ENCODE results near the gene NRG3. TPM values are rescaled to one million over a fixed set of nuclear protein-coding genes. Genes with fewer than 3 reads are reported as not detected.

The NRG3 gene
- total RNA-seq, 1 experiment from 2014 or later, result not detected

GRCh38 chr10:82453678-82454293, 578.8 kb downstream of the NRG3 start:
- H3K27ac ChIP-seq, result no peak overlapping the region

DNA sequence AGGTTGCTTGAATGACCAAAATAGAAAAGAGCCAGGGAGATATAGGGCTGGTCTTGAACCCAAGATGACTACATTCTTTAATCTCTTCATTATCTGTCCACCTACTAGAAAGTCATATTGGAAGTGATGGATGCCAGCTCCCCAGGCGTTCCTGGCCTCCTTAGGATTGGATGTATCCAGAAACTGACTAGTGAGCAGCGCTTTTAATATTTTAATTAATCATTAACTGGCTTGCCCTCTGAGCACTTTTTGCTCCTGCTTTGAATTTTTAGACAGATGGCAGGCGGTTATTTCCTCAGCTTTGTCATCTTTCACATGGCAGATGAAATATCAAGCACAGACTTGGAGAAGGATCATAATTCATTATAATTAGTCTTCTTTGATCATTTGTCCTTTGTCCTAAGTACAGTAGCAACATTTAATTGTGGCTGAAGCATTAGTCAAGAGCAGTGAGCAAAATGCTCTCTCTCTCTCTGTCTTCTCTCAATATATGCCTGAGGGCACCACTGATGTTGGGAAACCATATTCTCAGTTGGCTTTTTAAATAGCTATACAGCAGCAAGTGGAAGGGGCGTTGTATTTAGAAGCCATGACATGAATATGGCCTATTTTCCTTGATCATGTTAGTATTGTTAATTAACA, 588.0 kb downstream of the NRG3 start:
- Histone ChIP-seq H3K4me1 (no peaks in the 10 kb centered on the region), H3K9me3 (replicated peaks) (no peaks in the 10 kb centered on the region), H3K27ac (no peak overlapping the region), H3K4me3 (no peak overlapping the region), H3K27me3 (no peaks in the 10 kb centered on the region), H3K36me3 (no peaks in the 10 kb centered on the region)
- no peak for DNase-seq

More at GRCh38 chr10:82453678-82454293, 578.8 kb downstream of the NRG3 start:
- H3K27me3 ChIP-seq, result no peaks in the 10 kb centered on the region
- no peaks in the 10 kb centered on the region for H3K4me1 ChIP-seq
- no peak for DNase-seq
- no peaks in the 10 kb centered on the region for H3K36me3 ChIP-seq
- no peak overlapping the region for H3K4me3 ChIP-seq
- H3K9me3 ChIP-seq (replicated peaks), result no peaks in the 10 kb centered on the region

GRCh38 chr10:82463614-82464013, 588.6 kb downstream of the NRG3 start:
- Histone ChIP-seq H3K27ac (no peak overlapping the region), H3K36me3 (no peaks in the 10 kb centered on the region), H3K4me1 (no peaks in the 10 kb centered on the region), H3K27me3 (no peaks in the 10 kb centered on the region), H3K9me3 (replicated peaks) (no peaks in the 10 kb centered on the region), H3K4me3 (no peak overlapping the region)
- no peak for DNase-seq

GRCh38 chr10:82464191-82464818, 589.3 kb downstream of the NRG3 start:
- Histone ChIP-seq H3K27me3 (no peaks in the 10 kb centered on the region), H3K4me1 (no peaks in the 10 kb centered on the region), H3K36me3 (no peaks in the 10 kb centered on the region), H3K9me3 (replicated peaks) (no peaks in the 10 kb centered on the region), H3K4me3 (no peak overlapping the region), H3K27ac (no peak overlapping the region)
- DNase-seq, result no peak

GRCh38 chr10:82464966-82465365, 590.0 kb downstream of the NRG3 start:
- no peaks in the 10 kb centered on the region for H3K4me1 ChIP-seq
- no peaks in the 10 kb centered on the region for H3K27me3 ChIP-seq
- H3K36me3 ChIP-seq, result no peaks in the 10 kb centered on the region
- H3K9me3 ChIP-seq (replicated peaks), result no peaks in the 10 kb centered on the region
- H3K4me3 ChIP-seq, result no peak overlapping the region
- DNase-seq, result no peak
- no peak overlapping the region for H3K27ac ChIP-seq

- no peaks in the 10 kb centered on the region for H3K36me3 ChIP-seq
- H3K27me3 ChIP-seq, result no peaks in the 10 kb centered on the region
- no peak for DNase-seq
- H3K4me1 ChIP-seq, result no peaks in the 10 kb centered on the region
- H3K27ac ChIP-seq, result no peak overlapping the region
- H3K9me3 ChIP-seq (replicated peaks), result no peaks in the 10 kb centered on the region
- no peak overlapping the region for H3K4me3 ChIP-seq
Observed at GRCh38 chr10:82468453-82468852, 593.5 kb downstream of the NRG3 start.

DNA sequence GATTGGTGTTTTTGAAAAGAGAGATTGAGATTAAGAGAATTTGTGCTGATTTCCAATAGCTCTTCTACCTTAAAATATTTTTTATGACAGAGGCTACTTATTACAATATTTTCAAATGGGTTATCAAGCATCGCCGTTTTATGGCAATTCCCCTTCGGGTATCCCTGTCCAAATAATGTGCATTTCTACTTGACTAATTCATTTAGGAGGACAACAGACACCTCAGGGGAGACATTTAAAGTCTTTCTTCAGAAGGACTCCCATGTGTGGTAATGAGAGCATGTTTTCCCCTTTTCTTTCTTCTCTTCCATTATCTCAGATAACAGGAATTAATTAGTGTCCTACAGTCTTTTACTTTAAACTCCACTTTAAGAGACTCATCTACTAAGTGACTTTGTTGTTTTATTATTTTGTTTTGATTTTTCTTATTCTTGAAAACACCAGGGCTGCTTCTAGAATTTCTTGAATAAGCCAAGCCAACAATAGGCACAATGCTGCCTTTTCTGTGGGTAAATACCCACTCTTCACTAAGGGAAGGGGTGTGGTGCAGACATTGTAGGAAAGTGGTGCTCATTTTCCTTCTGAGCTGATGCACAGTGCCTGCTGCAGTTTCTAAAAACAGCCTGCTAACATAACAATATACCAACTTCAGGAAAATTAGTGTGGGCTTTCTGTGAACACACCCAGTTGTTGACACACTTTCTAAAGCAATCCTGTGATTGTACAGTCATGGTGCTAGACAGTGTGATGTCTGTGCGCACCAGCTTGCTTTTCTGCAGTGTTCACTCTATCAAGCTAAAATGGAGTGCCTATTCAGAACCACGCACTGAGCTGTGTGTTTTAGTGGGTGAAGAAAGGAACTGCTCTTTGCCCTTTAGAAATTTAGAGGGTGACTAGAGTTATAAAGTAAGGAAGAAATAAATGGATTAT, 597.7 kb downstream of the NRG3 start:
- no peak overlapping the region for H3K27ac ChIP-seq
- DNase-seq, result no peak
- H3K27me3 ChIP-seq, result no peaks in the 10 kb centered on the region
- no peaks in the 10 kb centered on the region for H3K9me3 ChIP-seq (replicated peaks)
- no peak overlapping the region for H3K4me3 ChIP-seq
- no peaks in the 10 kb centered on the region for H3K4me1 ChIP-seq
- no peaks in the 10 kb centered on the region for H3K36me3 ChIP-seq

GRCh38 chr10:82477776-82478175, 602.8 kb downstream of the NRG3 start:
- DNase-seq, result no peak
- Histone ChIP-seq H3K4me3 (no peak overlapping the region), H3K36me3 (no peaks in the 10 kb centered on the region), H3K9me3 (replicated peaks) (no peaks in the 10 kb centered on the region), H3K4me1 (no peaks in the 10 kb centered on the region), H3K27me3 (no peaks in the 10 kb centered on the region), H3K27ac (no peak overlapping the region)

DNA sequence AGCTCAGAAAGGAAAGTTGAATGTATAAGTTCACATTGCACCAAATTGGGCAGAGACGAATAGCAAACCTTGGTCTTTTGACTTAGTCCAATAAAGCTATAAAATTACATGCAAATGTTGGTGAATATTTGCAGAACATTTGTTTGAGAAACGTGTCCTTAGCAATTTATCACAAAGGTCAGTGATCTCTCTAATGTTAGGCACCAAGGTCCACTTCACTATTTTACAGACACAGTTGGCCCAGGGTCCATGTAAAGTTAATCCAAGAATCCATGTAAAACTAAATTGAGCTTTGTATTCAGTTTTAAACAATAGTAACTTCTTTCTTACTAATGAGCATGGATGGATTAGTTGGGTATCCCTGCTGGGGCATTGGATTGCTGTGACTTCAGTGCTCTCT, 617.7 kb downstream of the NRG3 start:
- Histone ChIP-seq H3K4me1 (no peaks in the 10 kb centered on the region), H3K4me3 (no peak overlapping the region), H3K27ac (no peak overlapping the region), H3K9me3 (replicated peaks) (no peaks in the 10 kb centered on the region), H3K36me3 (no peaks in the 10 kb centered on the region), H3K27me3 (no peaks in the 10 kb centered on the region)
- no peak for DNase-seq

DNA sequence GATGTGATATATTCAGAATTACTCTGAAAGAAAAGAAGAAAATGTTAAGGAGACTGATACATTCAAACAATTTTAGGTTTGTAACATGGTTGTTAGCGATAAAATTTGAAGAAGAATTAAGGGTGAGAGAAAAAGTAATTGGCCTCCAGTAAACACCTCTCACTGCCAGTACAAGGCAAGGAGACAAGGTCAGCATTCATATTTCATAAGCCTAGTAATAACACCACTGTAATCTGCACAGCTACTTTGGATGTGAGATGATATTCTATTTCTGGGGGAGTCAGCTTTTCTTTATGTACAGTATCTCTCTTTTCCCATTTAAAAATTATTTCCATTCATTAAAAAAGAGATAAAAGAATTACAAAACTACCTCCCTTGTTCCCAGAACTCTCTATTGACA, 621.1 kb downstream of the NRG3 start:
- Histone ChIP-seq H3K27ac (no peak overlapping the region), H3K9me3 (replicated peaks) (no peaks in the 10 kb centered on the region), H3K36me3 (no peaks in the 10 kb centered on the region), H3K4me3 (no peak overlapping the region), H3K4me1 (no peaks in the 10 kb centered on the region), H3K27me3 (no peaks in the 10 kb centered on the region)
- DNase-seq, result no peak

- Histone ChIP-seq H3K36me3 (no peaks in the 10 kb centered on the region), H3K27ac (no peak overlapping the region), H3K27me3 (no peaks in the 10 kb centered on the region), H3K4me3 (no peak overlapping the region), H3K9me3 (replicated peaks) (no peaks in the 10 kb centered on the region), H3K4me1 (no peaks in the 10 kb centered on the region)
- no peak for DNase-seq
Observed at GRCh38 chr10:82497439-82497838, 622.4 kb downstream of the NRG3 start.

DNA sequence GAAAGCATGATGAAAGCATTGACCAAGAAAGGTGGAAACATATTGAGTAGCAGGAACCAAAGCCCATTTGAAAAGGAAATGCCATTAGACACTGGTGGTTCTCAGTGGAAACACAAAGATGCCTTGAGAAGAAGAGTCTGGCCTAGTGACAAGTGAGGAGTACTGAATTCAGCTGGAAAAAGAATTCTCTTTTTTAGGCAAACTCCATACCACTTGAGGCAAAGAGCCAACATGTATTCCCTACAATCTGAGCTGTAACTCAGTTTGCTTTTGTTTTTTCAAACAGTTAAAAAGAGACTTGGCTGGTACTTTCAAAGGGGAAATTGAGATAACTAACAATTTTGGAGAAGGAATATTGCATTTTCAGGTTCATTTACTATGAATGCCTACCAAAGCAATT, 624.0 kb downstream of the NRG3 start:
- no peaks in the 10 kb centered on the region for H3K9me3 ChIP-seq (replicated peaks)
- H3K4me3 ChIP-seq, result no peak overlapping the region
- DNase-seq, result no peak
- H3K36me3 ChIP-seq, result no peaks in the 10 kb centered on the region
- no peak overlapping the region for H3K27ac ChIP-seq
- no peaks in the 10 kb centered on the region for H3K4me1 ChIP-seq
- H3K27me3 ChIP-seq, result no peaks in the 10 kb centered on the region

GRCh38 chr10:82505009-82505408, 630.0 kb downstream of the NRG3 start:
- Histone ChIP-seq H3K4me1 (no peaks in the 10 kb centered on the region), H3K4me3 (no peak overlapping the region), H3K27me3 (no peaks in the 10 kb centered on the region), H3K9me3 (replicated peaks) (no peaks in the 10 kb centered on the region), H3K36me3 (no peaks in the 10 kb centered on the region), H3K27ac (no peak overlapping the region)
- no peak for DNase-seq

DNA sequence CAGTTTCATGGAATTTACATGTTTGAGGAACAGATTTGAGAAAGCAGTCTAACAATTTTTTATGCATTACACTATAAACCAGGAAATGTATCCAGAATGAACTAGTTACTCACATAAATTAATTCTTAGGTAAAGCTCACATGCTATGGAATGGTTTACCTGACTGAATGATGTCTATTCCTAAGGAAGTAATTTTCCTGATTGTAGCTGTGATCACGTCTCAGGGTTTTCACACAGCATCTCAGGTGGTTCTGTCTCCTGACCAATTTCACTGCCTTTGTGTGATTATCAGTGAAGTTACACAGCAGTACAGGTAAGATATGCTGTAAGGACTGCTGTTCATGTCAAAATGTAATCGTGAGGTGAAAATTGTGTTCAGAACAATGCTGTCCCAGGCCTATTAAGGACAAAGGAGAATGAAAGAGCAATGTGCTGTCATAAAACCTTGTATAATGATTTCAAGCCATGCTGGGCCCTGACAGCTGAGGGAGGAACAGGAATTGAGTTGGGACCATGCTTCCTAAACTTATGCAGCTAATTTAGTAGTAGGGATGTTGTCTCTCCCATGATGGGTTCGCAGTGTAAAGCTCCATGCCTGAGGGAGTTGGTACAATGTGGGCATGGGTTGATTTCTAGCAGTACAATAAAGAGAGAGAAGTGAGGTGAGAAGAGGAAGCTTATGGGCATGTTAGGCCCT, 631.8 kb downstream of the NRG3 start:
- H3K27me3 ChIP-seq, result no peaks in the 10 kb centered on the region
- H3K9me3 ChIP-seq (replicated peaks), result no peaks in the 10 kb centered on the region
- H3K4me1 ChIP-seq, result no peaks in the 10 kb centered on the region
- no peak overlapping the region for H3K27ac ChIP-seq
- DNase-seq, result no peak
- H3K36me3 ChIP-seq, result no peaks in the 10 kb centered on the region
- H3K4me3 ChIP-seq, result no peak overlapping the region
